EL (cell line): ENCODE data around the gene AGRN.
"Not testable (repeated sequence)": the region's sequence is repeated elsewhere in the genome, so short reads cannot be mapped to it uniquely, and the experiment has no call there.

Experiments
- DNase-seq: peaks from one replicate; pipeline ENCODE4 v3.0.0-alpha.2; 2016

The AGRN gene

DNA sequence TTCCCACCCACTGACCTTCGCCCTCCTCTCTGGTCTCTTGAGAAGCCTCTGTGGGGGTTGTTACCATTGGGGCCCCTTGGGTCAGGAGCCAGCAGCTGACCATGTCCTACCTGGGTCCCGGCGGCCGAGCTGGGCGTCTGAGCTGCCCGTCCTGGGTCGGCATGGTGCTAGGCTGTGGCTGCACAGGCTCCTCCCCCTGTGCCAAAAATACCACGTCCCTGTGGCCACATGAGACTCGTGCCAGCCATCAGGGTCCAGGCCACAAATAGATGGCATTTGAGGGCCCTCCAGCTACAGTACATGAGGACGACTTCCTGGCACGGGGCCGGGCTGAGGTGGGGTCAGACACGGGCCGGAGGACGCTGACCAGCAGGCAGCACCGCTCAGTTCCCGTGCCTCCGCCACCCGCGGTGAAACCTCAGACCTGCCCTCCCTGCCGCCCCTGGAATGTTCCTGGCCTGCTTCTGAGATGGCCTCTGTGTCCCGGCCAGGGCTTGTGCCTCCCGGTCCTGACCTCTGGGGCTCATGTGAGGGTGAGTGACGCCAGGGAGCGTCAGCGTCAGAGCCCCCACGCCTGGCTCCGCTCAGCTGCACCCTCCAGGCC is 37.9 kb upstream of the AGRN start, which contains the start of gene PERM1:
PERM1 (minus strand) TSS at position 139 of the 604 bp plus-strand sequence. CDS start 1,064 bp downstream, outside the sequence.
- DNase-seq: no peak

DNA sequence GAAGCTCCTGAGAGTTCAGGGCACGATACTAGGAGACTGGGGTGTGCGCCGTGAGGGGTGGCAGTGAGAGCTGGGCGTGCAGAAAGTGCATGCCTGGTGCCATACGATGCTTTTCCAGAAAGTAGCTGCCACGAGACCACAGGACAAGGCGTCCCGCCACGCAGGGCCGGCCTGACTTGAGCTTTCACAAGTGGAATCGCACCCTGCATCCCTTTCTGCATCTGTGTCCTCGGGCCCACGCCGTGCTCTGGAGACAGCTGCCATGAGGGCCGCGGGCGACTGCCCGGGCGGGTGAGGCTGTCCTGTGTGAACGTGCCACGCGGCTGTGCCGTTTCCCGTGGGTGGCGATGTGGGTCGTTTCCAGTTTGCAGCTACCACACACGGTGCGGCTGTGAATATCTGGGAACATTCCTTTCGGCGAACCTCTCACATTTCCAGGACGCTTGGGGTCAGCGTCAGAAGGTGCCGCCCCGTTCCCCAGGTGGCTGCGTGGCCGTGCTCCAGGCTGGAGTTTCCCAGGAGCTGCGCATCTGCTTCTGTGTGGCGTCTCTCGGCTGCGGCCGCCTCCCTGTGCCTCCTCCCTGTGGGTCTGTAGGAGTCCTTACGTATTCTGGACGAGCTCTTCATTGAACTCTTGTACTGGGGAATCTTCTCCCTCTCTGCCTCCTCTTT is 37.0 kb upstream of the AGRN start:
- DNase-seq: no peak

DNA sequence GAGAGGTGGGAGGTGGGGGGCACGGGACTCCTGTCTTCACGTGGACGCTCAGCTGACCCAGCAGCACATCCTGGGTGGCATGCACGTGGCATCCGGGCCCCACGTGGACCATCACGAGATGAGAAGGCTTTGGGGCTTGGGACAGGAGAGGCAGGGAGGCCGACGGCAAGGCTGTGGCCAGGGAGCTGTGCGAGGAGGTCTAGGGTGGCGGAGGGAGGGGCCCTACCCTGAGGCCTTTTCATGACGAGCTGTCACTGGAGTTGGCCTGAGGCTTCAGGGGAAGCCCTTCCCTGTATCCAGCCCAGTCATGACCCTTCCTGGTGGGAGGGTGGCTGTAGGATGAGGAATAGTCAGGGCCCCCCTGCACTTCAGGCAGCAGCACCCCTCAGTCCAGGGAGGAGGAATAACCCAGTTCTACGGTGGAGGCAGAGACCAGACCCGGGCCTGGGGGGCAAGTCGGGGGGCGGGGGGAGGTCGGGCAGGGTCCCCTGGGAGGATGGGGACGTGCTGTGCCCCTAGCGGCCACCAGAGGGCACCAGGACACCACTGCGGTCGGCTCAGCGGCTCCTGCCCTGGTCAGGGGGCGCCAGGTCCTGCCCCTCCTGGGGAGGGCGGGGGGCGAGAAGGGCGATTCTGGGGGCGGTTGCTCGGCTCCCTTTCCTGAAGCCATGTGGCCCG is 36.0 kb upstream of the AGRN start:
- DNase-seq: no peak

DNA sequence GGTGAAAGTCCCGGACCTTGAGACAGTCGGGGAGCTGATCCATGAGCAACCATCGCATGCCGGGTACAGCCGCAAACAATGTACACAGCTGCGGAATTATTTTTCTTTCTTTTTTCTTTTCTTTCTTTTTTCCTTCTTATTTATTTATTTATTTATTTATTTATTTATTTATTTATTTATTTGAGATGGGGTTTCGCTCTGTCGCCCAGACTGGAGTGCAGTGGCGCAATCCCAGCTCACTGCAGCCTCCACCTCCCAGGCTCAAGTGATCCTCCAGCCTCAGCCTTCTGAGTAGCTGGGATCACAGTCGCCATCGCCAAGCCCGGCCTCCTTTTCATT is 35.5 kb upstream of the AGRN start:
- DNase-seq: no peak

DNA sequence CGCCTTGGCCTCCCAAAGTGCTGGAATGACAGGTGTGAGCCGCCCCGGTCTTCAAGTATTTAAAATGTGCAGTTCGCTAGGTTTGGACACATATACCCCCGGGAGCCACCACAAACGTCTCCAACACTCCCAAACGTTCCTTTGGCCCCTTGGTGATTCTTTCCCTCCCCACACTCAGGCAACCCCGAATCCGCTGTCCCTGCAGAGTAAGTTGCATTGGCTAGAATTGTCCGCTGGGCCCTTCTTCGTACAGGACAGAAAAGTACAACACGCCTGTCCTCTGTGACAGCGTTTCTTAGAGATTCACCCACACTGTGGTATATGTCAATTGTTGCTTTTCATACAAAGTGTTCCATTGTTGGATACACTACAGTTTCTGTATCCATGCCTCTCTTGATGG is 34.8 kb upstream of the AGRN start:
- DNase-seq: no peak

DNA sequence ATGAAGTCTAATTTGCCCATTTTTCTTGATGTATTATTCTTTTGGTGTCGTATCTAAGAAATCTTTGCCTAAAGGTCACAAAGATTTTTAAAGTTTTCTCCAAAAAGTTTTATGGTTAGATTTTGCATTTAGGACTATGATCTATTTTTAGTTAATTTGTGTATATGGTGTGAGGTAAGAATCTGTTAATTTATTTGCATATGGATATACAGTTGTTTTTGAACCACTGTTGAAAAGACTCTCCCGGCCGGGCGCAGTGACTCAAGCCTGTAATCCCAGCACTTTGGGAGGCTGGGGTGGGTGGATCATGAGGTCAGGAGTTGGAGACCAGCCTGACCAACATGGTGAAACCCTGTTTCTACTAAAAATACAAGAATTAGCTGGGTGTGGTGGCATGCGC is 31.9 kb upstream of the AGRN start:
- DNase-seq: not testable (repeated sequence)

DNA sequence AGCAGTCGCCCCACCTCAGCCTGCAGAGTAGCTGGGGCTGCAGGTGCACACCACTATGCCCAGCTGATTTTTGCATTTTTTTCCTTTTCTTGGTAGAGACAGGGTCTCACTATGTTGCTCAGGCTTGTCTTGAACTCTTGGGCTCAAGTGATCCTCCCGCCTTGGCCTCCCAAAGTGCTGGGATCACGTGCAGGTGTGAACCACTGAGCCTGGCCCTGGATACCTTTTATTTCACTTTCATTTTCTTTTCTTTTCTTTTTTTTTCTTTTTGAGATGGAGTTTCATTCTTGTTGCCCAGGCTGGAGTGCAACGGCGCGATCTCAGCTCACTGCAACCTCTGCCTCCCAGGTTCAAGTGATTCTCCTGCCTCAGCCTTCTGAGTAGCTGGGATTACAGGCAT is 28.6 kb upstream of the AGRN start:
- DNase-seq: not testable (repeated sequence)

DNA sequence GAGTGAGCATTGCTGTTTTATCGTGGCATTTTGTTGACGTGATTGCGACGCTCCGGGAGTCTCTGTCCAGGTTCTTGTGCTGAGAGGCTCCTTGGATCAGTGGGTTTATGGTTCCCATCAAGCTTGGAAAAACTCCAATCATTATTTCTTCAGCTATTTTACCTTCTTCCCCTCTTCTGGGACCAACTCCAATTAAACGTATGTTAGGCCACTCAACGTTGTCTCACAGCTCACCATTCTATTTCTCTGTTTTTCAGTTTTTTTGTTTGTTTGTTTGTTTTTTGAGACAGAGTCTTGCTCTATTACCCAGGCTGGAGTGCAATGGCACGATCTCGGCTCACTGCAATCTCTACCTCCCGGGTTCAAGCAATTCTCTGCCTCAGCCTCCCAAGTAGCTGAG is 28.0 kb upstream of the AGRN start:
- DNase-seq: no peak

DNA sequence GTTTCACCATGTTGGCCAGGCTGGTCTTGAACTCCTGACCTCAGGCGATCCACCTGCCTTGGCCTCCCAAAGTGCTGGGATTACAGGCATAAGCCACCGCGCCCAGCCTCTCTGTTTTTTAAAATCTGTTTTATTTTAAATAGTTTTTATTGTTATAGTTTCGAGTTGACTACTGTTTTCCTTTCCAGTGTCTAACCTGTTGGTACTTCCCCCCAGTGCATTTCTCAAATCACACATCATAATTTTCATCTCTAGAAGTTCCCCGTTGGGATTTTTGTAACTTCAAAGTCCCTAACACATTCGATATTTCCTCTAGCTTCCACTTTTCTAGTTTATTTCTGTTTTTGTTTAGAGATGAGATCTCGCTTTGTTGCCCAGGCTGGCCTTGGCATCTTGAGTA is 27.6 kb upstream of the AGRN start:
- no peak for DNase-seq

DNA sequence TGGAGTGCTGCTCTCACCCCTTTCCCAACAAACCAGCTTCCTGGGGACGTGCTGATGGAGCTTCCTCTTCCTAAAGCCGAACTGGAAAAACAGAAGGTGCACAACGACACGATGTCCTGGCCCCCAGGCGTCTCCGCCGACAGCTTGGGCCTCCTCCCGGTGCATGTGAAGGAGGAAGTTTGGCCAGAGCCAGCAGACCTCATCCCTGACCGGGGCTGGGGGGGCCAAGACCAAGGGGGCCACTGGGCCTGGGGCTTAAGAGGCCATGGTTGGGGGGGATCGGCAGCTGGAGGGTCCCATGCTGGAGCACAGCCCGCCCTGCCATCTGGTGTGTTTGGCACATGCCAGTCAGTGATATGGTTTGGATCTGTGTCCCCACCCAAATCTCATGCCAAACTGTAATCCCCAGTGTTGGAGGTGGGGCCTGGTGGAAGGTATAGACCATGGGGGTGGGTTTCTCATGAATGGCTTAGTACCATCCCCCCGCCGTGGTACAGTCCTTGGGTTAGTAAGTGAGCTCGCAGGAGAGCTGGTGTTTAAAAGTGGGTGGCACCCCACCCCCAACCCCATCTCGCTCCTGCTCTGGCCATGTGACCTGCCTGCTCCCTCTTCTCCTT is 26.4 kb upstream of the AGRN start:
- DNase-seq: no peak

DNA sequence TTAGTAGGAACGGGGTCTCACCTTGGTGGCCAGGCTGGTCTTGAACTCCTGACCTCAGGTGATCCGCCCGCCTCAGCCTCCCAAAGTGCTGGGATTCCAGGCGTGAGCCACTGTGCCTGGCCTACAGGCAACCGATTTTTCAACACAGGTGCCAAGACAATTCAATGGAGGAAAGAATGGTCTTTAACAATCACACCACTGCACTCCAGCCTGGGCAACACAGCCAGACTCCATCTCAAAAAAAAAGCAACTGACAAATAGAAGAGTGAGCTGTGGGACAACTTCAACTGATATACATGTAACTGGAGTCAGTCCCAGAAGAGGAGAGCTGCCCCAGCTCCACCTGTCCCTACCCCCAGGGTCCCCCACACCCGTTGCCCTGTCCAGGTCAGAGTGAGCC is 25.4 kb upstream of the AGRN start:
- not testable (repeated sequence) for DNase-seq

DNA sequence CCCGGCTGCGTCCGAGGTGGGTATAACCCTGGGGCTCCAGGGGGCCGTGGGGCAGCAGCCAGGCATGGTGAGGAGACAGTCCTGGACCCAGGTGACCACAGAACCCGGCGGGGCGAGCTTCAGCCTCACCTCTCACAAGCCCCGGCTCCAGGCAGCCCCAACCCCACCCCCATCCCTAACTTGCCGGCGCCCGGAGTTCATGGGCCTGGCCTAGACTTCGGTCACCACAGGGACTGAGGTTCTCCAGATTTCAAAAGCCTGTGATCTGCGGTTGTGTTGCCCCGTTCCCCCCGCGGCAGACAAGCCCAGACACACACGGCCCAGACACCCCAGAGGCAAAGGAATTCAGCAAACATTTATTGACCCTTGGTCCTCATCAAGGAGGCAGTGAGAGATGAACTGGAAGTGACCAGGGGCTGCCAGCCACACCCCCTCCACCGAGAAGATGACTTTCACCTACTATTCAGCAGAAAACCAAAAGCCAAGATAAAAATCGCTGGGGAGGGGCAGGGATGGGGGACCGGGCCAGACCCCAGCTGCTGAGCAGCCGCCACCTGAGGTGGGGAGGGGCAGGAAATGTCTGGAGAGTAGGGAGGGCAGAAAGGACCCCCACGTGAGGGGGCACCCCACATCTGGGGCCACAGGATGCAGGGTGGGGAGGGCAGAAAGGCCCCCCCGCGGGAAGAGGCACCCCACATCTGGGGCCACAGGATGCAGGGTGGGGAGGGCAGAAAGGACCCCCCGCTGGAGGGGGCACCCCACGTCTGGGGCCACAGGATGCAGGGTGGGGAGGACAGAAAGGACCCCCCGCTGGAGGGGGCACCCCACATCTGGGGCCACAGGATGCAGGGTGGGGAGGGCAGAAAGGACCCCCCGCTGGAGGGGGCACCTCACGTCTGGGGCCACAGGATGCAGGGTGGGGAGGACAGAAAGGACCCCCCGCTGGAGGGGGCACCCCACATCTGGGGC is 24.0 kb upstream of the AGRN start:
- DNase-seq: no peak

DNA sequence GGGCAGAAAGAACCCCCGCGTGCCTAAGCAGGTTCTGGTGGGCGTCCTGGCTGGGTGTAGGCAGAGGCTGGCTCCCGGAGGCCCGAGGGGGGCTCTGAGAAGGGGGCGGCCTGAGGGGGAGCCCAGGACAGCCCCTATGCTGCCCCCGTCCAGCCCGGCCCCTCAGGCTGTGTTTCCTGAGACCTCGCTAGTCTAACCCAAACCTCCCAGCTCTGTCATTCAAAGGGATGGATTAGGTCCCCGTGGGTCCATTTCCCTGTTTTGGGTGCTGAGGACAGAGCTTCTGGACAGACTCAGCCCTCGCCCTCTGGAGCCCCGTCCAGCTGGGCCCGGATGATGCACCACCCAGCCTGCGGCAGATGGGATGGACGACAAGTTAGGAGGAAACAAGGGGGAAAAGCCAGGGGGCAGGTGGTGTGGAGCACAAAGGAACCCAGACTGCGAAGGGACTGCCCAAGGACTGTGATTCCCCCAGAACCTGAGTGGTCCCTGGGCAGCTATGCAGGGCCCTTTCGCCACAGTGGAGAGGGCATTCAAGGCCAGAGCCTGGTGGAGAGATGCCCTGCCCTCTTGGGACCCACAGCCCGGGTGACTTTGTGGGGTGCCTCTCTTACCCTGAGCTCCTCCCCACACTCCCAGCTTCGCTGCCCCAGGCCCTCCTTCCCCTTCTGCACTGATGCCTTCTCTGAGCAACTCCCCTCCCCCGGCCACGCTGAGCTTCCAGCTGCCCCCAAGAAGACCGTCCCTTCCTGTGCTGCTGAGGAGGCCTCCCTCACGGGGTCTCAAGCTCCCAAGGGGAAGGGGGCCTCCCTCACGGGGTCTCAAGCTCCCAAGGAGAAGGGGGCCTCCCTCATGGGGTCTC is 22.8 kb upstream of the AGRN start:
- DNase-seq: no peak

DNA sequence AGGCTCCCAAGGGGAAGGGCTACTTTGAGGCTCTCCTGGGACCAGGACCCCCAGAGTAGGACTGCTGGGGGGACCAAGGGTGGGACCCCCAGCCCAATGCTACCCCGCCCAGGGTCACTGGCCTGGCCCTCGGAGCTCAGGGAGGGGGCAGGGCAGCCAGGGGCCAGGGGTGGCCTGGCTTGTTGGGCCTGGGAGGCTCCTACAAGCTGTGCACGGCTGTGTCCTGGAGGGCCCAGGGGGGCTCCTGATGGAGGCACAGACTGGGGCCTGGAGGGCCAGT is 22.3 kb upstream of the AGRN start:
- no peak for DNase-seq

DNA sequence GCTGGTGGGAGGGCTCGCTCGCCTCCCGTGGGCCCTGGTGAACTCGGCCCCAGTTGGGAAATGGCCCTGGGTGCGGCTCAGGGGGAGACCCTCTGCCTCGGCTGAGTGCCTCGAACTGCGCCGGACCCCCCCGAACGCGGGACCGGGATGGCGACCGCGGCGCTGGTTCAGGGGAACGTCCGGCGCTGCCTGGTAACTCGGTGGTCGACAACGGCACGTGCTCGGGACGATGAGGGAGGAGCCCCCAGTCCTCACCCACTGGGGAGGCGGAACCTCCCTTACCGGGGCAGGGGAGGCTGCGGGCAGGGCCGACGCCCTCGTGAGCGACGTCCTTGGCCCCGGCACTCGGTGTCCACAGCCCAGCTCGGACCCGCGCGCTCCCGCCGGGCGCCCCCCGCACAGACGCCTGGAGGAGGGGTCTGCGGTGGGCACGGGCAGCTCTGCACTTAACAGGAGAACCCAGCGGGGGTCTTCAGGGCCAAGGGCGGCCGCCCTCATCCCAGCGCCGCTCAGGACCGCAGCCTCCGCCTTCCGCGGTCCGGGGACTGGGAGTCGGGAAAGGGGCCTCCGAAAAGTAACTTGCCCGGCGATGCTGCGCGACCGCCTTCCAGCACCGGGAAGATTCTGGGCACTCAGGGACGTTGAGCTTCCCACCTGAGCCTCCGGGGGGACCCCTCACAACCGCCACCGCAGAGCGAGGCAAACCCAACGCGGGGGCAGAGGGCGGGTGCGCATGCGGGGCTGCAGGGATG is 21.8 kb upstream of the AGRN start:
- no peak for DNase-seq

DNA sequence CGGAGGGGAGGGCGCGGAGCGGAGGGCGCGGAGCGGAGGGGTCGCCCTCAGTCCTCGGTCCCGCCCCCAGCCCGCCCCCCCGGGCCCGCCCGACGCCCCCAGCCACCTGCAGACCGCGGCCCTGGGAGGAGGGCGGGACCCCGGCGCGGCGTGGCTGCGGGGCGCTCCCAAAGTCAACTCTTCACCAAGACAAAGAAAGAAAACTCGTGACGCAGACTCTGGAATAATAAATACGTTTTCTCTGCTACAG is 21.2 kb upstream of the AGRN start:
- no peak for DNase-seq

DNA sequence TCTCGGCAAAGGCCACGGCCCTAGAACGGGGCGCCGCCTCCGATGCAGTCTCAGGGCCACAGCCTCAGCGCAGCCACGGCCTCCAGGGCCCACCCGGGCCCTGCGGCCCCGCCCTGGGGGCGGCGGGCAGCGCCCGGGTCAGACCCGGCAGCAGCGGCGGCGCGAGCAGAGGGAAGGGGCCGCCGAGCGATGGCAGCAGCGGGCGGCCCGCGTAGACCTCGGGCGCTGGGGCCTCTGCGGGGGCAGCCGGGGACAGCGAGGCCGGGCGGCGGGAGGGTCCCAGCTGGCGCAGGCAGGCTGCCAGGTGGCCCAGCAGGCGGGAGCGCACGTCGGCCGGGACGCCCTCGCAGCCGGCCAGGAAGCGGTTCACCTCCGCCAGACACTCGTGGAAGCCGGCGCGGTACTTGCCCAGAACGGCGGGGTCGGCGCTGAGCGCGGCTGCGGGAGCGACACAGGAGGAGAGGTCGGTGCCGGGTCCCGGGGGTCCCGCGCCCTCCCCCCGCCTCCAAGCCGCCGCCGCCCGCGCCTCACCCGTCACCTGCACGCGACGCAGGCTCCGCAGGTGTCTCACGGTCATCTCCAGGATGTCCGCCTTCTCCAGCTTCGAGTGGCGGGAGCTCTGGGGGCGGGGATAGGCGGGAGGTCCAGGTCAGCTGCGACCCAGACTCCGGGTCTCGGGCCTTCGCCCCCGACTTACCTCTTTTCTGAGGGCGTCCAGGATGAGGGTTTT is 20.8 kb upstream of the AGRN start:
- DNase-seq: peak; percentile 40

DNA sequence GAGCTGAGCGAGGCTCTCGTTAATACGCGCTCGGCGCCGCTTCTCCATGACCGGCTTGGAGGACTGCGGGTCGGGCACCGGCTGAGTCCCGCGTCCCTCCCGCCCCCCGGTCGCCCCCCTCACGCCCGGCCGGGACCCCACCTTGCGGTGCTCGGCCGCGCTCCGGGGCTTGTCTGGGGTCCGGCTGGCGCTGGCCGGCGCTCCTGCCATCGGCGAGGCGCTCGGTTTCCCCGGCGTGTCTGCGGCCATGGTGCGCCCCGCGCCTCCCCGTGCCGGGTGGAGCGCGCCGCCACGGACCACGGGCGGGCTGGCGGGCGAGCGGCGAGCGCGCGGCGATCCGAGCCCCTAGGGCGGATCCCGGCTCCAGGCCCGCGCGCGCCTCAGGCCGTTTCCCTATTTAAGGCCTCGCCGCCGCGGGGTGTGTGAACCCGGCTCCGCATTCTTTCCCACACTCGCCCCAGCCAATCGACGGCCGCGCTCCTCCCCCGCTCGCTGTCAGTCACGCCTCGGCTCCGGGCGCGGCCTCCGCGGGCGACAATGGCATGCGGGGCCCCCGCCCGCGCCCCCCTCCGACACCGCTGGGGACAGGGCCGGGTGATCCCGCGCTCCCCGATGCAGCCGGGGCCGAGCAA is 20.1 kb upstream of the AGRN start, which contains the start of gene HES4:
HES4 (minus strand) TSS at position 373 of the 632 bp plus-strand sequence; CDS start at position 249, 124 bp downstream.
- peak; percentile 94 for DNase-seq

DNA sequence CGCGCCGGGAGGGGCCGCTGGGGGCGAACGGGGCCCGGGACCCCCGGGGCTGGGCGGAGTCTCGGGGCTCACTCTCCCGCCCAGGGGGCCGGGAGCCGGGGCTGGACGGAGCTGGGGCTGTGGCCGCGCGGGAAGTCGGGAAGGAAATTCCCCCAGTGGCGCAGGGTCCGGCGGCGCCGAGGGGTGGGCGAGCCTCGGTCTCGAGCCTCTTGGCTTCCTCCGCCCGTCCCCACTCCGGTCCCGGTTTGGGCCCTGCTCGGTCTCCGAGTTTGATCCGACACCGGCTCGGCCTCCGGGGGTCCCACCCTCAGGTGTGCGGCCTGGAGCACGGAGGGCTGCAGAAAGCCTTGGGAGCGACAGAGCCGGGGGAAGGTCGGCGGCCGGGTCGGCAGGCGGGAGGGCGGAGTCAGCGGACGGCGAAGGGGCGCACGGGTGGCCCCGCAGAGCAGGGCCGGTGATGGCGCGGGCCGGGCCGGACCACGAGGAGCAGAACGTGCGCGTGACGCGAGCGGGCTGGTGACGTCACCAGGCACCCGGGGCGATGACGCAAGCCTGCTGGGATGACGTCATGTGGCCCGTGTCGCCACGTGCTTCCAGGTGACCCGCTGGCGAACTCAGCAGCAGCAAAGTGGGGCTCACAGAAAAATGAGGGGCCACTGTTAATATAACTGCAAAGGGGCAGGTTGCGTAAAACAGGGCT is 19.4 kb upstream of the AGRN start:
- peak; percentile 85 for DNase-seq
